HepG2 (cell line): ENCODE data around the gene NDEL1.

Experiments used
- CTCF ChIP-seq: sonication (generic); formaldehyde crosslinking; IDR thresholded peaks from 2 replicates; pipeline ENCODE4 v1.5.0; 2020; ENCODE audit warnings: mild to moderate bottlenecking, missing genetic modification reagents, moderate library complexity
- JUN ChIP-seq: sonication (generic); formaldehyde crosslinking; IDR thresholded peaks from 2 replicates; pipeline ENCODE4 v1.4.0; 2020; ENCODE audit warnings: mild to moderate bottlenecking, missing genetic modification reagents
- MTA1 ChIP-seq: sonication (generic); formaldehyde crosslinking; IDR thresholded peaks from 2 replicates; pipeline ENCODE4 v1.4.0; 2020; ENCODE audit warnings: missing genetic modification reagents, mild to moderate bottlenecking, borderline replicate concordance
- SNRNP70 ChIP-seq: fragments of 200-400 bp; formaldehyde crosslinking; IDR thresholded peaks from 2 replicates; pipeline ENCODE4 v1.6.1; 2017; ENCODE audit warnings: mild to moderate bottlenecking, low read depth, low read length, moderate library complexity
- ZNF460 ChIP-seq: sonication (generic); formaldehyde crosslinking; IDR thresholded peaks from 2 replicates; pipeline ENCODE4 v1.5.1; 2020; ENCODE audit warnings: missing genetic modification reagents, mild to moderate bottlenecking, borderline replicate concordance
- TF ChIP-seq, protein P1 (sequence below): sonication (generic); formaldehyde crosslinking; IDR thresholded peaks from 2 replicates; pipeline ENCODE4 v1.5.0; 2020; ENCODE audit warnings: mild to moderate bottlenecking, missing genetic modification reagents, borderline replicate concordance
- TF ChIP-seq, protein P2 (sequence below): IDR thresholded peaks from 2 replicates; pipeline ENCODE4 v1.6.1; 2016

DNA sequence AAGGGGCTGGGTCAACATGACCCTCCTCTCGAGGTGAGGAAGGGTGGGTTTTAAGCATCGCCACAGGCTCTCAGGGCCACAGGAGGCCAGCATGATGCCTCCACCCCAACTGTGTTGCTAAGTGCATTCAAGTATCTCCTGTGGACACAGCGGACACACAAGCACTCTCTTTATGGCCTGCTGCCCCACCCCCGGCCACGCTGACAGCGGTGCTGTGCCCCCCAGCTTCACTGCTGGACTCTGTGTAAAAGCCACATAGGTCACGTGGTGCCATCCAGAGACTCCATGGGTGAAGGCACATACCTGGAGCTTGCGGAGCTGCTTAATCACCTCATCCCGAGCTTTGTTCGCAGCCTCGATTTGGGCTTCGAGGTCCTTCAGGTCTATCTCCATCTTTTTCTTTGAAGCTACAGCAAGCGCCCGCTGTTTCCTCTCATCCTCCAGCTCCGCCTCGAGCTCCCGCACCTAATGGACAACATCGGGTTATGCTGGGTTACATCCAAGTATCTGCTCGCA, 51.5 kb downstream of the NDEL1 start:
- TF ChIP-seq, protein P1, sequence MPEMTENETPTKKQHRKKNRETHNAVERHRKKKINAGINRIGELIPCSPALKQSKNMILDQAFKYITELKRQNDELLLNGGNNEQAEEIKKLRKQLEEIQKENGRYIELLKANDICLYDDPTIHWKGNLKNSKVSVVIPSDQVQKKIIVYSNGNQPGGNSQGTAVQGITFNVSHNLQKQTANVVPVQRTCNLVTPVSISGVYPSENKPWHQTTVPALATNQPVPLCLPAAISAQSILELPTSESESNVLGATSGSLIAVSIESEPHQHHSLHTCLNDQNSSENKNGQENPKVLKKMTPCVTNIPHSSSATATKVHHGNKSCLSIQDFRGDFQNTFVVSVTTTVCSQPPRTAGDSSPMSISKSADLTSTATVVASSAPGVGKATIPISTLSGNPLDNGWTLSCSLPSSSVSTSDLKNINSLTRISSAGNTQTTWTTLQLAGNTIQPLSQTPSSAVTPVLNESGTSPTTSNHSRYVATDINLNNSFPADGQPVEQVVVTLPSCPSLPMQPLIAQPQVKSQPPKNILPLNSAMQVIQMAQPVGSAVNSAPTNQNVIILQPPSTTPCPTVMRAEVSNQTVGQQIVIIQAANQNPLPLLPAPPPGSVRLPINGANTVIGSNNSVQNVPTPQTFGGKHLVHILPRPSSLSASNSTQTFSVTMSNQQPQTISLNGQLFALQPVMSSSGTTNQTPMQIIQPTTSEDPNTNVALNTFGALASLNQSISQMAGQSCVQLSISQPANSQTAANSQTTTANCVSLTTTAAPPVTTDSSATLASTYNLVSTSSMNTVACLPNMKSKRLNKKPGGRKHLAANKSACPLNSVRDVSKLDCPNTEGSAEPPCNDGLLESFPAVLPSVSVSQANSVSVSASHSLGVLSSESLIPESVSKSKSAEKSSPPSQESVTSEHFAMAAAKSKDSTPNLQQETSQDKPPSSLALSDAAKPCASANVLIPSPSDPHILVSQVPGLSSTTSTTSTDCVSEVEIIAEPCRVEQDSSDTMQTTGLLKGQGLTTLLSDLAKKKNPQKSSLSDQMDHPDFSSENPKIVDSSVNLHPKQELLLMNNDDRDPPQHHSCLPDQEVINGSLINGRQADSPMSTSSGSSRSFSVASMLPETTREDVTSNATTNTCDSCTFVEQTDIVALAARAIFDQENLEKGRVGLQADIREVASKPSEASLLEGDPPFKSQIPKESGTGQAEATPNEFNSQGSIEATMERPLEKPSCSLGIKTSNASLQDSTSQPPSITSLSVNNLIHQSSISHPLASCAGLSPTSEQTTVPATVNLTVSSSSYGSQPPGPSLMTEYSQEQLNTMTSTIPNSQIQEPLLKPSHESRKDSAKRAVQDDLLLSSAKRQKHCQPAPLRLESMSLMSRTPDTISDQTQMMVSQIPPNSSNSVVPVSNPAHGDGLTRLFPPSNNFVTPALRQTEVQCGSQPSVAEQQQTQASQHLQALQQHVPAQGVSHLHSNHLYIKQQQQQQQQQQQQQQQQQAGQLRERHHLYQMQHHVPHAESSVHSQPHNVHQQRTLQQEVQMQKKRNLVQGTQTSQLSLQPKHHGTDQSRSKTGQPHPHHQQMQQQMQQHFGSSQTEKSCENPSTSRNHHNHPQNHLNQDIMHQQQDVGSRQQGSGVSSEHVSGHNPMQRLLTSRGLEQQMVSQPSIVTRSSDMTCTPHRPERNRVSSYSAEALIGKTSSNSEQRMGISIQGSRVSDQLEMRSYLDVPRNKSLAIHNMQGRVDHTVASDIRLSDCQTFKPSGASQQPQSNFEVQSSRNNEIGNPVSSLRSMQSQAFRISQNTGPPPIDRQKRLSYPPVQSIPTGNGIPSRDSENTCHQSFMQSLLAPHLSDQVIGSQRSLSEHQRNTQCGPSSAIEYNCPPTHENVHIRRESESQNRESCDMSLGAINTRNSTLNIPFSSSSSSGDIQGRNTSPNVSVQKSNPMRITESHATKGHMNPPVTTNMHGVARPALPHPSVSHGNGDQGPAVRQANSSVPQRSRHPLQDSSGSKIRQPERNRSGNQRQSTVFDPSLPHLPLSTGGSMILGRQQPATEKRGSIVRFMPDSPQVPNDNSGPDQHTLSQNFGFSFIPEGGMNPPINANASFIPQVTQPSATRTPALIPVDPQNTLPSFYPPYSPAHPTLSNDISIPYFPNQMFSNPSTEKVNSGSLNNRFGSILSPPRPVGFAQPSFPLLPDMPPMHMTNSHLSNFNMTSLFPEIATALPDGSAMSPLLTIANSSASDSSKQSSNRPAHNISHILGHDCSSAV (CRISPR knock-in tag) = no peak
- TF ChIP-seq CTCF (CRISPR knock-in tag) (no peak), MTA1 (CRISPR knock-in tag) (no peak), ZNF460 (no peak), SNRNP70 (no peak), JUN (CRISPR knock-in tag) (no peak)
- TF ChIP-seq, protein P2, sequence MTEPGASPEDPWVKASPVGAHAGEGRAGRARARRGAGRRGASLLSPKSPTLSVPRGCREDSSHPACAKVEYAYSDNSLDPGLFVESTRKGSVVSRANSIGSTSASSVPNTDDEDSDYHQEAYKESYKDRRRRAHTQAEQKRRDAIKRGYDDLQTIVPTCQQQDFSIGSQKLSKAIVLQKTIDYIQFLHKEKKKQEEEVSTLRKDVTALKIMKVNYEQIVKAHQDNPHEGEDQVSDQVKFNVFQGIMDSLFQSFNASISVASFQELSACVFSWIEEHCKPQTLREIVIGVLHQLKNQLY (CRISPR knock-in tag) = no peak
